ENCODE results near the gene MAGI2. TPM values are rescaled to one million over a fixed set of nuclear protein-coding genes. Genes with fewer than 3 reads are reported as not detected.

The MAGI2 gene
- total RNA-seq, 3 donors from 2014 or later (not counting 1 experiment from before 2014, with no cell fraction given): 0.09 to 0.48 (median 0.27) TPM

- ATAC-seq (no peak), DNase-seq (no peak)
- H3K9me3 ChIP-seq (ENCODE audit: control insufficient read depth, insufficient read depth, low read length): peaks cover 3% of the 10 kb centered on the region
- H3K27ac ChIP-seq (ENCODE audit: low read length): no peak overlapping the region
- Mint-ChIP-seq H3K4me1 (no peaks in the 10 kb centered on the region), H3K36me3 (no peaks in the 10 kb centered on the region), H3K9me3 (peaks cover 13 to 28% of the 10 kb centered on the region in 2 donors), H3K4me3 (no peak overlapping the region), H3K27ac (no peak overlapping the region), H3K27me3 (ENCODE audit: low read depth in 2 of 2) (no peaks in the 10 kb centered on the region)
- no peak overlapping the region for H3K4me3 ChIP-seq (ENCODE audit: low read length)
- 87% methylated on average over 5 of the region's 6 CpGs for whole genome bisulfite sequencing (ENCODE audit: insufficient coverage)
- TF ChIP-seq CTCF (IDR thresholded peaks at IDR 0.05): no peak
- H3K36me3 ChIP-seq (ENCODE audit: control insufficient read depth, insufficient read depth, low read length): no peaks in the 10 kb centered on the region
- intact Hi-C loops (cut with micrococcal nuclease): no loop called here
- no peaks in the 10 kb centered on the region for H3K4me1 ChIP-seq (ENCODE audit: control insufficient read depth, insufficient read depth, low read length)
- H3K27me3 ChIP-seq (ENCODE audit: control insufficient read depth, insufficient read depth, low read length): no peaks in the 10 kb centered on the region
Measured at GRCh38 chr7:79055722-79056415, 397.6 kb downstream of the MAGI2 start.

- Mint-ChIP-seq H3K9me3 (peaks cover 8 to 15% of the 10 kb centered on the region in 2 donors), H3K36me3 (no peaks in the 10 kb centered on the region), H3K27ac (no peak overlapping the region), H3K27me3 (ENCODE audit: low read depth in 2 of 2) (no peaks in the 10 kb centered on the region), H3K4me1 (no peaks in the 10 kb centered on the region), H3K4me3 (no peak overlapping the region)
- DNase-seq: no peak
- Histone ChIP-seq H3K27ac (ENCODE audit: low read length) (no peak overlapping the region), H3K9me3 (ENCODE audit: control insufficient read depth, insufficient read depth, low read length) (peaks cover 3% of the 10 kb centered on the region), H3K4me3 (ENCODE audit: low read length) (no peak overlapping the region), H3K36me3 (ENCODE audit: control insufficient read depth, insufficient read depth, low read length) (no peaks in the 10 kb centered on the region), H3K4me1 (ENCODE audit: control insufficient read depth, insufficient read depth, low read length) (no peaks in the 10 kb centered on the region), H3K27me3 (ENCODE audit: control insufficient read depth, insufficient read depth, low read length) (no peaks in the 10 kb centered on the region)
- intact Hi-C loops (cut with micrococcal nuclease): no loop called here
- 84% methylated on average over 2 of the region's 2 CpGs for WGBS (ENCODE audit: insufficient coverage)
- TF ChIP-seq CTCF (IDR thresholded peaks at IDR 0.05): no peak
- no peak for ATAC-seq
Measured at GRCh38 chr7:79051915-79052314, 401.6 kb downstream of the MAGI2 start.

GRCh38 chr7:79050603-79051002 is 402.9 kb downstream of the MAGI2 start:
- Histone ChIP-seq H3K27me3 (ENCODE audit: control insufficient read depth, insufficient read depth, low read length) (no peaks in the 10 kb centered on the region), H3K27ac (ENCODE audit: low read length) (no peak overlapping the region), H3K4me1 (ENCODE audit: control insufficient read depth, insufficient read depth, low read length) (no peaks in the 10 kb centered on the region), H3K36me3 (ENCODE audit: control insufficient read depth, insufficient read depth, low read length) (no peaks in the 10 kb centered on the region), H3K4me3 (ENCODE audit: low read length) (no peak overlapping the region), H3K9me3 (ENCODE audit: control insufficient read depth, insufficient read depth, low read length) (peaks cover 3% of the 10 kb centered on the region)
- ATAC-seq (no peak), DNase-seq (no peak)
- H3K9me3 Mint-ChIP-seq: peaks cover 10 to 15% of the 10 kb centered on the region in 2 donors
- no peaks in the 10 kb centered on the region for H3K36me3 Mint-ChIP-seq
- 87% methylated on average over 5 of the region's 5 CpGs for WGBS (ENCODE audit: insufficient coverage)
- H3K27me3 Mint-ChIP-seq (ENCODE audit: low read depth in 2 of 2): no peaks in the 10 kb centered on the region
- no peak for TF ChIP-seq CTCF (IDR thresholded peaks at IDR 0.05)
- intact Hi-C loops (cut with micrococcal nuclease): no loop called here
- no peak overlapping the region for H3K4me3 Mint-ChIP-seq
- no peak overlapping the region for H3K27ac Mint-ChIP-seq
- no peaks in the 10 kb centered on the region for H3K4me1 Mint-ChIP-seq

GRCh38 chr7:79046061-79046460 is 407.4 kb downstream of the MAGI2 start:
- no peaks in the 10 kb centered on the region for H3K9me3 ChIP-seq (ENCODE audit: control insufficient read depth, insufficient read depth, low read length)
- H3K27ac ChIP-seq (ENCODE audit: low read length): no peak overlapping the region
- TF ChIP-seq CTCF (IDR thresholded peaks at IDR 0.05): no peak
- Mint-ChIP-seq H3K4me3 (no peak overlapping the region), H3K36me3 (no peaks in the 10 kb centered on the region), H3K27ac (no peak overlapping the region), H3K4me1 (no peaks in the 10 kb centered on the region), H3K27me3 (ENCODE audit: low read depth in 2 of 2) (no peaks in the 10 kb centered on the region), H3K9me3 (peaks cover 12 to 15% of the 10 kb centered on the region in 2 donors)
- intact Hi-C loops (cut with micrococcal nuclease): no loop called here
- no peaks in the 10 kb centered on the region for H3K27me3 ChIP-seq (ENCODE audit: control insufficient read depth, insufficient read depth, low read length)
- no peaks in the 10 kb centered on the region for H3K36me3 ChIP-seq (ENCODE audit: control insufficient read depth, insufficient read depth, low read length)
- DNase-seq (no peak), ATAC-seq (no peak)
- H3K4me1 ChIP-seq (ENCODE audit: control insufficient read depth, insufficient read depth, low read length): no peaks in the 10 kb centered on the region
- H3K4me3 ChIP-seq (ENCODE audit: low read length): no peak overlapping the region
- 82% methylated on average over 2 of the region's 2 CpGs for WGBS (ENCODE audit: insufficient coverage)

Measured in natural killer cell (primary cell).